K562 (cell line): ENCODE measurements around the gene DNAJB1. TPM values are rescaled to one million over a fixed set of nuclear protein-coding genes. Genes with fewer than 3 reads are reported as not detected.
A peak's percentile ranks its signal among the peaks of the same experiment; 100 is the strongest.

ENCODE experiments used
- AFF1 ChIP-seq, 2 experiments: fragments of 450-650 bp; IDR thresholded peaks; 2 replicates each; pipeline ENCODE4 v1.6.1; 2018; ENCODE audit warnings: mild to moderate bottlenecking in 2 of 2, low read depth in 1 of 2; ENCODE audit not compliant: partially characterized antibody in 2 of 2
- ELF2 ChIP-seq: fragments of 250-450 bp; sonication (Bioruptor Pico); IDR thresholded peaks from 2 replicates; pipeline ENCODE4 v1.5.0; 2021; ENCODE audit warnings: mild to moderate bottlenecking
- FUS ChIP-seq: fragments of 200-400 bp; formaldehyde crosslinking; optimal IDR thresholded peaks from 2 replicates; pipeline ENCODE3; 2017; ENCODE audit warnings: low read depth, low read length
- GTF2E2 ChIP-seq: fragments of 200-800 bp; sonication (Bioruptor generic); IDR thresholded peaks from 2 replicates; pipeline ENCODE4 v1.6.1; 2016; ENCODE audit warnings: missing genetic modification characterization, missing compliant biosample characterization
- PHF8 ChIP-seq: fragments of 200-600 bp; sonication (generic); IDR thresholded peaks from 2 replicates; pipeline ENCODE4 v1.6.1; 2012; ENCODE audit warnings: mixed run types, mild to moderate bottlenecking, inconsistent platforms, low read length, moderate library complexity, borderline replicate concordance
- ZNF232 ChIP-seq: sonication (generic); formaldehyde crosslinking; IDR thresholded peaks from 2 replicates; pipeline ENCODE4 v1.8.0; 2022; ENCODE audit warnings: mild to moderate bottlenecking, missing genetic modification reagents
- ZZZ3 ChIP-seq: fragments of 450-650 bp; IDR thresholded peaks from 2 replicates; pipeline ENCODE4 v1.6.1; 2016; ENCODE audit warnings: antibody characterized with exemption, mild to moderate bottlenecking, moderate library complexity
- polyA plus RNA-seq, 8 experiments: library from polyadenylated mRNA; depleted of rRNA in 4 of 8; stranded (reverse) in 5 of 8; unstranded in 3 of 8; fragments of >200 nt; fragmentation: Nextera tagmentation in 2 of 8; fragmentation: Illumina TruSeq in 1 of 8; extraction: Ambion mirVana in 2 of 8; extraction: Trizol in 1 of 8; gene quantifications; 2 replicates each; pipeline versions ENCODE4 v1.2.1 to v1.2.3, GENCODE V29; 2011 to 2014; ENCODE audit warnings: inconsistent platforms in 1 of 8, missing spikeins in 1 of 8
- total RNA-seq, 7 experiments: library from RNA; depleted of rRNA in 6 of 7; stranded (reverse); fragments of >200 nt in 6 of 7; fragmentation: Illumina TruSeq in 2 of 7; extraction: Trizol in 2 of 7; gene quantifications; 2 replicates each; pipeline versions ENCODE4 v1.2.1 to v1.2.3, GENCODE V29; 2011 to 2021; ENCODE audit warnings: low replicate concordance in 1 of 7
- TF ChIP-seq, protein P1 (sequence below), 2 experiments: fragments of 450-650 bp; formaldehyde crosslinking in 1 of 2; IDR thresholded peaks; 2 replicates each; pipeline versions ENCODE4 v1.4.0 to v1.6.1; 2014 to 2020; ENCODE audit warnings: mild to moderate bottlenecking in 2 of 2, borderline replicate concordance in 1 of 2, low read depth in 1 of 2
- TF ChIP-seq, protein P2 (sequence below): sonication (generic); formaldehyde crosslinking; IDR thresholded peaks from 2 replicates; pipeline ENCODE4 v1.8.0; 2023; ENCODE audit warnings: mild to moderate bottlenecking, missing genetic modification reagents

DNAJB1 gene
- total and polyA plus RNA-seq, 9 of the 15 experiments (the other 6 are each of a cell fraction or from before 2014, with no cell fraction given) = 13.2 to 113 (median 62.1) TPM

- TF ChIP-seq, protein P1, sequence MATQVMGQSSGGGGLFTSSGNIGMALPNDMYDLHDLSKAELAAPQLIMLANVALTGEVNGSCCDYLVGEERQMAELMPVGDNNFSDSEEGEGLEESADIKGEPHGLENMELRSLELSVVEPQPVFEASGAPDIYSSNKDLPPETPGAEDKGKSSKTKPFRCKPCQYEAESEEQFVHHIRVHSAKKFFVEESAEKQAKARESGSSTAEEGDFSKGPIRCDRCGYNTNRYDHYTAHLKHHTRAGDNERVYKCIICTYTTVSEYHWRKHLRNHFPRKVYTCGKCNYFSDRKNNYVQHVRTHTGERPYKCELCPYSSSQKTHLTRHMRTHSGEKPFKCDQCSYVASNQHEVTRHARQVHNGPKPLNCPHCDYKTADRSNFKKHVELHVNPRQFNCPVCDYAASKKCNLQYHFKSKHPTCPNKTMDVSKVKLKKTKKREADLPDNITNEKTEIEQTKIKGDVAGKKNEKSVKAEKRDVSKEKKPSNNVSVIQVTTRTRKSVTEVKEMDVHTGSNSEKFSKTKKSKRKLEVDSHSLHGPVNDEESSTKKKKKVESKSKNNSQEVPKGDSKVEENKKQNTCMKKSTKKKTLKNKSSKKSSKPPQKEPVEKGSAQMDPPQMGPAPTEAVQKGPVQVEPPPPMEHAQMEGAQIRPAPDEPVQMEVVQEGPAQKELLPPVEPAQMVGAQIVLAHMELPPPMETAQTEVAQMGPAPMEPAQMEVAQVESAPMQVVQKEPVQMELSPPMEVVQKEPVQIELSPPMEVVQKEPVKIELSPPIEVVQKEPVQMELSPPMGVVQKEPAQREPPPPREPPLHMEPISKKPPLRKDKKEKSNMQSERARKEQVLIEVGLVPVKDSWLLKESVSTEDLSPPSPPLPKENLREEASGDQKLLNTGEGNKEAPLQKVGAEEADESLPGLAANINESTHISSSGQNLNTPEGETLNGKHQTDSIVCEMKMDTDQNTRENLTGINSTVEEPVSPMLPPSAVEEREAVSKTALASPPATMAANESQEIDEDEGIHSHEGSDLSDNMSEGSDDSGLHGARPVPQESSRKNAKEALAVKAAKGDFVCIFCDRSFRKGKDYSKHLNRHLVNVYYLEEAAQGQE (IDR thresholded peaks at IDR 0.05; ENCODE audit: borderline replicate concordance) = peak; percentile 76
- TF ChIP-seq, protein P1 (CRISPR knock-in tag; IDR thresholded peaks at IDR 0.05; ENCODE audit: low read depth) = no peak
- TF ChIP-seq AFF1 (IDR thresholded peaks at IDR 0.05; ENCODE audit: low read depth in 1 of 2, partially characterized antibody in 2 of 2) (no peak), ZNF232 (CRISPR knock-in tag) (no peak), ELF2 (no peak), FUS (no peak), PHF8 (no peak), ZZZ3 (no peak), GTF2E2 (tag) (no peak)
- TF ChIP-seq, protein P2, sequence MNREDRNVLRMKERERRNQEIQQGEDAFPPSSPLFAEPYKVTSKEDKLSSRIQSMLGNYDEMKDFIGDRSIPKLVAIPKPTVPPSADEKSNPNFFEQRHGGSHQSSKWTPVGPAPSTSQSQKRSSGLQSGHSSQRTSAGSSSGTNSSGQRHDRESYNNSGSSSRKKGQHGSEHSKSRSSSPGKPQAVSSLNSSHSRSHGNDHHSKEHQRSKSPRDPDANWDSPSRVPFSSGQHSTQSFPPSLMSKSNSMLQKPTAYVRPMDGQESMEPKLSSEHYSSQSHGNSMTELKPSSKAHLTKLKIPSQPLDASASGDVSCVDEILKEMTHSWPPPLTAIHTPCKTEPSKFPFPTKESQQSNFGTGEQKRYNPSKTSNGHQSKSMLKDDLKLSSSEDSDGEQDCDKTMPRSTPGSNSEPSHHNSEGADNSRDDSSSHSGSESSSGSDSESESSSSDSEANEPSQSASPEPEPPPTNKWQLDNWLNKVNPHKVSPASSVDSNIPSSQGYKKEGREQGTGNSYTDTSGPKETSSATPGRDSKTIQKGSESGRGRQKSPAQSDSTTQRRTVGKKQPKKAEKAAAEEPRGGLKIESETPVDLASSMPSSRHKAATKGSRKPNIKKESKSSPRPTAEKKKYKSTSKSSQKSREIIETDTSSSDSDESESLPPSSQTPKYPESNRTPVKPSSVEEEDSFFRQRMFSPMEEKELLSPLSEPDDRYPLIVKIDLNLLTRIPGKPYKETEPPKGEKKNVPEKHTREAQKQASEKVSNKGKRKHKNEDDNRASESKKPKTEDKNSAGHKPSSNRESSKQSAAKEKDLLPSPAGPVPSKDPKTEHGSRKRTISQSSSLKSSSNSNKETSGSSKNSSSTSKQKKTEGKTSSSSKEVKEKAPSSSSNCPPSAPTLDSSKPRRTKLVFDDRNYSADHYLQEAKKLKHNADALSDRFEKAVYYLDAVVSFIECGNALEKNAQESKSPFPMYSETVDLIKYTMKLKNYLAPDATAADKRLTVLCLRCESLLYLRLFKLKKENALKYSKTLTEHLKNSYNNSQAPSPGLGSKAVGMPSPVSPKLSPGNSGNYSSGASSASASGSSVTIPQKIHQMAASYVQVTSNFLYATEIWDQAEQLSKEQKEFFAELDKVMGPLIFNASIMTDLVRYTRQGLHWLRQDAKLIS (CRISPR knock-in tag) = no peak
Observed at GRCh38 chr19:14556662-14557188, 38.5 kb upstream of the DNAJB1 start (continued).
